Astrocyte of the spinal cord (primary cell): ENCODE measurements around the gene MPND.

ENCODE experiments used
- DNase-seq: peaks from one replicate; pipeline ENCODE4 v3.0.0; 2011; ENCODE audit warnings: low read depth, low spot score
- H3K4me3 ChIP-seq: 2 replicates; pipeline ENCODE4 v1.5.1; 2011; ENCODE audit warnings: low read depth, mild to moderate bottlenecking, low read length, moderate library complexity
- in situ Hi-C: cut with HindIII; loops from 2 replicates; pipeline ENCODE4 v1.10.0; 2017; ENCODE audit warnings: low sequenced_read_pairs
- TF ChIP-seq, protein P1 (sequence below): IDR thresholded peaks from 2 replicates; pipeline ENCODE4 v1.5.1; 2012; ENCODE audit warnings: low read depth, mild to moderate bottlenecking, low read length, inconsistent platforms

Gene MPND

GRCh38 chr19:4403005-4403761, 59.8 kb downstream of the MPND start:
- DNase-seq: no peak
- TF ChIP-seq, protein P1, sequence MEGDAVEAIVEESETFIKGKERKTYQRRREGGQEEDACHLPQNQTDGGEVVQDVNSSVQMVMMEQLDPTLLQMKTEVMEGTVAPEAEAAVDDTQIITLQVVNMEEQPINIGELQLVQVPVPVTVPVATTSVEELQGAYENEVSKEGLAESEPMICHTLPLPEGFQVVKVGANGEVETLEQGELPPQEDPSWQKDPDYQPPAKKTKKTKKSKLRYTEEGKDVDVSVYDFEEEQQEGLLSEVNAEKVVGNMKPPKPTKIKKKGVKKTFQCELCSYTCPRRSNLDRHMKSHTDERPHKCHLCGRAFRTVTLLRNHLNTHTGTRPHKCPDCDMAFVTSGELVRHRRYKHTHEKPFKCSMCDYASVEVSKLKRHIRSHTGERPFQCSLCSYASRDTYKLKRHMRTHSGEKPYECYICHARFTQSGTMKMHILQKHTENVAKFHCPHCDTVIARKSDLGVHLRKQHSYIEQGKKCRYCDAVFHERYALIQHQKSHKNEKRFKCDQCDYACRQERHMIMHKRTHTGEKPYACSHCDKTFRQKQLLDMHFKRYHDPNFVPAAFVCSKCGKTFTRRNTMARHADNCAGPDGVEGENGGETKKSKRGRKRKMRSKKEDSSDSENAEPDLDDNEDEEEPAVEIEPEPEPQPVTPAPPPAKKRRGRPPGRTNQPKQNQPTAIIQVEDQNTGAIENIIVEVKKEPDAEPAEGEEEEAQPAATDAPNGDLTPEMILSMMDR: no peak
- H3K4me3 ChIP-seq: peak overlapping the region; percentile 89
- in situ Hi-C loops: no loop called here

DNA sequence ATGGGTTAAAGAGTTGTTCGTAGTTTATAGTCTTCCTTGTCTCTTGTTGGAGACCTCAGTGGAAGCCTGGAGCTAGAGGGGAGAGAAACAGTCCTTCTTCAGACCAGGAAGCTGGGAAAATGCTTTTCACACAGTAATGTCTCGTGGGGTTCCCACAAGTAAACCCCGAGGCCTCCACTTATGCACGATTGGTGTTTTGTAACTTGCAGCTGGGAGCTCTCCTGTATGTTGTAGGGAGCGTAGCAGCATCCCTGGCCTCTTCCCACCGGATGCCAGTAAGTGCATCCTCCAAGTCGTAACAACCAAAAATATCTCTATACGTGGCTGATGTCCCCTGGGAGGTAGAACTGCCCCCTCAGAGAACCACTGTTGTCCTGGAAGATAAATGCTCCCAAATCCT, 62.6 kb downstream of the MPND start:
- H3K4me3 ChIP-seq: no peak overlapping the region
- TF ChIP-seq, protein P1: no peak
- DNase-seq: no peak
- in situ Hi-C loops: no loop called here

DNA sequence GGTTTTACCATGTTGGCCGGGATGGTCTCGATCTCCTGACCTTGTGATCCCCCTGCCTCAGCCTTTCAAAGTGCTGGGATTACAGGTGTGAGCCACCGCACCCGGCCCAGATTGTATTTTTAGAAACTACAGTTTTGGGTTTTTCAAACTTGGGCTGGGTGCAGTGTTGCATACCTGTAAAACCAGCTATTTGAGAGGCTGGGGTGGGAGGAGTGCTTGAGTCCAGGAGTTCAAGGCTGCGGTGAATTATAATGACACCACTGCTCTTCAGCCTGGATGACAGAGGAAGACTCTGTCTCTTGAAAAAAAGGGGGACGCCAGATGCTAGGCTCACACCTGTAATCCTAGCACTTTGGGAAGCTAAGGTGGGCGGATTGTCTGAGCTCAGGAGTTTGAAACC, 63.3 kb downstream of the MPND start:
- in situ Hi-C loops: no loop called here
- TF ChIP-seq, protein P1: no peak
- no peak overlapping the region for H3K4me3 ChIP-seq
- no peak for DNase-seq

- no peak for DNase-seq
- H3K4me3 ChIP-seq: no peak overlapping the region
- in situ Hi-C loops: no loop called here
- TF ChIP-seq, protein P1: no peak
These were observed 66.0 kb downstream of the MPND start for GRCh38 chr19:4409123-4409933.
